H1 (cell line): ENCODE measurements around the gene CD300LF.

Experiments used
- BRCA1 ChIP-seq: IDR thresholded peaks from 2 replicates; pipeline ENCODE4 v1.6.1; 2012; ENCODE audit warnings: low read depth, low read length, improper control_type of control experiment
- CTCF ChIP-seq, 3 experiments: IDR thresholded peaks; 1 replicate in 2 of 3; 2 replicates in 1 of 3; pipeline versions ENCODE4 v1.5.1 to v1.6.1; 2011; ENCODE audit warnings: low read length in 3 of 3, mild to moderate bottlenecking in 3 of 3, inconsistent platforms in 2 of 3, low read depth in 1 of 3, moderate library complexity in 1 of 3; ENCODE audit not compliant: insufficient read depth in 1 of 3; ENCODE audit errors: control extremely low read depth in 1 of 3
- KDM1A ChIP-seq: fragments of 200-600, 300-600 bp; sonication (generic); IDR thresholded peaks from 2 replicates; pipeline ENCODE4 v1.7.1; 2016; ENCODE audit warnings: mild to moderate bottlenecking, low read length, borderline replicate concordance
- MAFK ChIP-seq: IDR thresholded peaks from 2 replicates; pipeline ENCODE4 v1.6.1; 2012; ENCODE audit warnings: low read depth, mild to moderate bottlenecking, improper control_type of control experiment, low read length
- POLR2A ChIP-seq, 2 experiments: IDR thresholded peaks; 1 replicate in 1 of 2; 2 replicates in 1 of 2; pipeline ENCODE4 v1.6.1; 2011; ENCODE audit warnings: low read depth in 2 of 2, low read length in 2 of 2, mild to moderate bottlenecking in 2 of 2; ENCODE audit errors: control extremely low read depth in 1 of 2
- RAD21 ChIP-seq, 2 experiments: IDR thresholded peaks in 1 of 2; conservative IDR thresholded peaks in 1 of 2; 2 replicates each; pipeline ENCODE4 v1.6.1; 2011; ENCODE audit warnings: low read depth in 2 of 2, low read length in 2 of 2, improper control_type of control experiment in 1 of 2, inconsistent platforms in 1 of 2, mild to moderate bottlenecking in 1 of 2, moderate library complexity in 1 of 2
- TAF1 ChIP-seq: IDR thresholded peaks from 2 replicates; pipeline ENCODE4 v1.6.1; 2011; ENCODE audit warnings: mild to moderate bottlenecking, low read depth, low read length
- TBP ChIP-seq: IDR thresholded peaks from 2 replicates; pipeline ENCODE4 v1.6.1; 2011; ENCODE audit warnings: low read depth, low read length, improper control_type of control experiment
- ZNF274 ChIP-seq: IDR thresholded peaks from 2 replicates; pipeline ENCODE4 v1.7.0; 2012; ENCODE audit warnings: low read length, borderline replicate concordance; ENCODE audit errors: extremely low read depth
- TF ChIP-seq, protein P1 (sequence below): IDR thresholded peaks from 2 replicates; pipeline ENCODE4 v1.6.1; 2012; ENCODE audit warnings: inconsistent platforms

GRCh38 chr17:74658620-74659019, 54.1 kb downstream of the CD300LF start:
- TF ChIP-seq BRCA1 (no peak), CTCF (IDR thresholded peaks at IDR 0.05; ENCODE audit: control extremely low read depth in 1 of 3, insufficient read depth in 1 of 3, low read depth in 1 of 3, low read length in 3 of 3) (no peak), RAD21 (IDR thresholded peaks at IDR 0.05 in 1 of 2, conservative IDR thresholded peaks at IDR 0.05 in 1 of 2; ENCODE audit: low read depth in 2 of 2, low read length in 2 of 2) (no peak), ZNF274 (no peak), TBP (no peak), MAFK (no peak), KDM1A (no peak), POLR2A (IDR thresholded peaks at IDR 0.05; ENCODE audit: control extremely low read depth in 1 of 2, low read depth in 2 of 2, low read length in 2 of 2) (no peak), TAF1 (no peak)
- TF ChIP-seq, protein P1, sequence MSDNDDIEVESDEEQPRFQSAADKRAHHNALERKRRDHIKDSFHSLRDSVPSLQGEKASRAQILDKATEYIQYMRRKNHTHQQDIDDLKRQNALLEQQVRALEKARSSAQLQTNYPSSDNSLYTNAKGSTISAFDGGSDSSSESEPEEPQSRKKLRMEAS = no peak
